ENCODE measurements around the gene LGMN.
"Not testable (repeated sequence)": the region's sequence is repeated elsewhere in the genome, so short reads cannot be mapped to it uniquely, and the experiment has no call there.

Gene LGMN

GRCh38 chr14:92714739-92715307 lies 33.6 kb downstream of the LGMN start:
- TF ChIP-seq CTCF (conservative IDR thresholded peaks at IDR 0.05; ENCODE audit: low read depth, low read length), result peak; percentile 87
- not testable (repeated sequence) for DNase-seq (ENCODE audit: low read depth); H3K4me3 ChIP-seq (ENCODE audit: low read length)

- no peak overlapping the region for H3K4me3 ChIP-seq (ENCODE audit: low read length)
- no peak for DNase-seq (ENCODE audit: low read depth)
- TF ChIP-seq CTCF (conservative IDR thresholded peaks at IDR 0.05; ENCODE audit: low read depth, low read length), result no peak
Measured at GRCh38 chr14:92712654-92713051, 35.8 kb downstream of the LGMN start.

GRCh38 chr14:92711976-92712653 lies 36.3 kb downstream of the LGMN start:
- no peak for TF ChIP-seq CTCF (conservative IDR thresholded peaks at IDR 0.05; ENCODE audit: low read depth, low read length)
- no peak for DNase-seq (ENCODE audit: low read depth)
- no peak overlapping the region for H3K4me3 ChIP-seq (ENCODE audit: low read length)

- TF ChIP-seq CTCF (conservative IDR thresholded peaks at IDR 0.05; ENCODE audit: low read depth, low read length), result no peak
- H3K4me3 ChIP-seq (ENCODE audit: low read length), result no peak overlapping the region
- DNase-seq (ENCODE audit: low read depth), result no peak
Measured at GRCh38 chr14:92710001-92710341, 38.5 kb downstream of the LGMN start.

GRCh38 chr14:92709340-92710000 lies 39.0 kb downstream of the LGMN start:
- no peak for TF ChIP-seq CTCF (conservative IDR thresholded peaks at IDR 0.05; ENCODE audit: low read depth, low read length)
- DNase-seq (ENCODE audit: low read depth), result no peak

GRCh38 chr14:92706386-92706785 lies 42.0 kb downstream of the LGMN start:
- no peak for DNase-seq (ENCODE audit: low read depth)
- no peak overlapping the region for H3K4me3 ChIP-seq (ENCODE audit: low read length)
- TF ChIP-seq CTCF (conservative IDR thresholded peaks at IDR 0.05; ENCODE audit: low read depth, low read length), result no peak

More at GRCh38 chr14:92709340-92710000, 39.0 kb downstream of the LGMN start:
- H3K4me3 ChIP-seq (ENCODE audit: low read length), result no peak overlapping the region

- no peak for DNase-seq (ENCODE audit: low read depth)
- H3K4me3 ChIP-seq (ENCODE audit: low read length), result no peak overlapping the region
- no peak for TF ChIP-seq CTCF (conservative IDR thresholded peaks at IDR 0.05; ENCODE audit: low read depth, low read length)
Measured at GRCh38 chr14:92704821-92705220, 43.6 kb downstream of the LGMN start.
